GM12864 (cell line): ENCODE results near the gene CIB4.

Source experiments
- DNase-seq: peaks from one replicate; pipeline ENCODE4 v3.0.0-alpha.2; 2011; ENCODE audit warnings: low read depth
- H3K4me3 ChIP-seq: 2 replicates; pipeline ENCODE4 v1.5.1; 2011; ENCODE audit warnings: mild to moderate bottlenecking, low read depth, low read length, control low read depth
- CTCF ChIP-seq: IDR thresholded peaks from 2 replicates; pipeline ENCODE4 v1.5.1; 2011; ENCODE audit warnings: low read depth, mild to moderate bottlenecking, moderate library complexity, low read length, control low read depth, inconsistent platforms; ENCODE audit errors: missing control alignments

CIB4 gene

GRCh38 chr2:26623541-26624495 lies 17.3 kb downstream of the CIB4 start:
- no peak overlapping the region for H3K4me3 ChIP-seq
- no peak for DNase-seq
- TF ChIP-seq CTCF = no peak

GRCh38 chr2:26621469-26622199 lies 19.5 kb downstream of the CIB4 start:
- DNase-seq = no peak
- TF ChIP-seq CTCF = no peak
- no peak overlapping the region for H3K4me3 ChIP-seq

GRCh38 chr2:26620031-26620605 lies 21.0 kb downstream of the CIB4 start:
- no peak for DNase-seq
- TF ChIP-seq CTCF = no peak
- H3K4me3 ChIP-seq = no peak overlapping the region

GRCh38 chr2:26619521-26619951 lies 21.6 kb downstream of the CIB4 start:
- H3K4me3 ChIP-seq = no peak overlapping the region
- TF ChIP-seq CTCF = no peak
- no peak for DNase-seq

GRCh38 chr2:26619096-26619495 lies 22.1 kb downstream of the CIB4 start:
- H3K4me3 ChIP-seq = no peak overlapping the region
- TF ChIP-seq CTCF = no peak
- no peak for DNase-seq

- no peak overlapping the region for H3K4me3 ChIP-seq
- no peak for TF ChIP-seq CTCF
- no peak for DNase-seq
Observed at GRCh38 chr2:26618611-26619010, 22.6 kb downstream of the CIB4 start.
